ENCODE data around the gene HAAO.

DNA sequence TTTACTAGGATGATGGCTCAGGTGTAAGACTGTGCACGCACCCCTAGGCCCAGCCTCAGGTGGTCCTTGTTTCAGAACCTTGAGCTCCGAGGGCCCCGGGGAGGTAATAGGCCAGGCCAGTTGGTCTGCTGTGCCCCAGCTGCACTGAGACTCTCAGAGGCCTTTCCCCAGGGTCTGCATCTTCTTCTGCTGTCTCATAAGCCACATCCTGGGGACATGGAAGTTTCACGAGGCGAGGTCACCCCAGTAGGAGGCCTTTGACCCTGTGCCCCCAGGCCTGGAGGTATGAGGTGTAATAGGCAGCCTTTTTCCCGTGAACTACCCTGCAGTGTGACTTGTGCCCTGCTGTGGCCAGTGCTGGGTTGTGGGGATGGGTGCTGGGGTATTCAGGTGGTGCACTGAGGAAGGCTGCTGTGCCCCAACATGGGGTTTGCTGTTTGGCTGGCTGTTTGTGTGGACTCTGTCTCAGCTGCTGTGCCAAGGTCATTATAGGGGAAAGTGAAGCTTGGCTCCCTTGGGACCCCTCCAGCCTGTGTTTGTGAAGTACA, 35.3 kb downstream of the HAAO start:
- TF ChIP-seq, protein P1, sequence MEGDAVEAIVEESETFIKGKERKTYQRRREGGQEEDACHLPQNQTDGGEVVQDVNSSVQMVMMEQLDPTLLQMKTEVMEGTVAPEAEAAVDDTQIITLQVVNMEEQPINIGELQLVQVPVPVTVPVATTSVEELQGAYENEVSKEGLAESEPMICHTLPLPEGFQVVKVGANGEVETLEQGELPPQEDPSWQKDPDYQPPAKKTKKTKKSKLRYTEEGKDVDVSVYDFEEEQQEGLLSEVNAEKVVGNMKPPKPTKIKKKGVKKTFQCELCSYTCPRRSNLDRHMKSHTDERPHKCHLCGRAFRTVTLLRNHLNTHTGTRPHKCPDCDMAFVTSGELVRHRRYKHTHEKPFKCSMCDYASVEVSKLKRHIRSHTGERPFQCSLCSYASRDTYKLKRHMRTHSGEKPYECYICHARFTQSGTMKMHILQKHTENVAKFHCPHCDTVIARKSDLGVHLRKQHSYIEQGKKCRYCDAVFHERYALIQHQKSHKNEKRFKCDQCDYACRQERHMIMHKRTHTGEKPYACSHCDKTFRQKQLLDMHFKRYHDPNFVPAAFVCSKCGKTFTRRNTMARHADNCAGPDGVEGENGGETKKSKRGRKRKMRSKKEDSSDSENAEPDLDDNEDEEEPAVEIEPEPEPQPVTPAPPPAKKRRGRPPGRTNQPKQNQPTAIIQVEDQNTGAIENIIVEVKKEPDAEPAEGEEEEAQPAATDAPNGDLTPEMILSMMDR (IDR thresholded peaks at IDR 0.05) = no peak
- no peak for TF ChIP-seq POLR2A (IDR thresholded peaks at IDR 0.05)
